K562 (cell line): ENCODE results near the gene LILRA6. TPM values are rescaled to one million over a fixed set of nuclear protein-coding genes. Genes with fewer than 3 reads are reported as not detected.

Experiments
- ATAC-seq: fragments of 200-7000 bp; cut with Tn5 transposase; 3 replicates; pipeline ENCODE4 v1.9.1; 2020; ENCODE audit warnings: moderate library complexity
- BruUV-seq: library from RNA; stranded (reverse); fragments of 400-500 nt; replicated peaks from 2 replicates; lab custom pipeline; 2021; lab: Mats Ljungman, UMichigan
- CTCF ChIA-PET: fragments of 300-600 bp; formaldehyde crosslinking; extraction: SDS; loops from one replicate; lab custom pipeline; 2021; ENCODE audit warnings: low intra/inter-chr PET ratio; lab: Yijun Ruan, JAX
- POLR2A ChIA-PET: fragments of 300-600, 350-650 bp; sonication (Branson Sonifier 250); formaldehyde crosslinking; extraction: SDS; loops from one replicate; lab custom pipeline; 2021; ENCODE audit warnings: antibody characterized with exemption, inconsistent platforms; lab: Yijun Ruan, JAX
- DNase-seq, 4 experiments: peaks; one replicate each; pipeline versions ENCODE4 v3.0.0 to v3.0.0-alpha.2; 2011 to 2018; ENCODE audit warnings: low spot score in 3 of 4, mixed read lengths in 3 of 4; ENCODE audit errors: extremely low read depth in 1 of 4
- FAIRE-seq: peaks from 2 replicates; lab custom pipeline; 2011; peaks lifted over from hg19 to GRCh38; lab: Jason Lieb, UNC
- H2AFZ ChIP-seq: 2 replicates; pipeline ENCODE4 v1.6.0; 2011; ENCODE audit warnings: low read depth, low read length, control low read depth, inconsistent platforms
- H3K27ac ChIP-seq: fragments of 200-600 bp; 3 replicates; pipeline ENCODE4 v1.8.0; 2011; ENCODE audit warnings: low read depth, mild to moderate bottlenecking, control low read depth, inconsistent platforms, low read length, moderate library complexity, mixed read lengths; ENCODE audit errors: extremely low read depth
- H3K27me3 ChIP-seq, 2 experiments: fragments of 300-600 bp in 1 of 2; 2 replicates in 1 of 2; 3 replicates in 1 of 2; pipeline versions ENCODE4 v1.6.0 to v1.8.0; 2011; ENCODE audit warnings: inconsistent platforms in 2 of 2, low read length in 2 of 2, mild to moderate bottlenecking in 1 of 2, mixed read lengths in 1 of 2, moderate library complexity in 1 of 2; ENCODE audit not compliant: control insufficient read depth in 2 of 2, insufficient read depth in 2 of 2
- H3K36me3 ChIP-seq: fragments of 300-600 bp; 3 replicates; pipeline ENCODE4 v1.8.0; 2011; ENCODE audit warnings: mild to moderate bottlenecking, low read length, inconsistent platforms; ENCODE audit not compliant: control insufficient read depth, insufficient read depth
- H3K4me1 ChIP-seq, 2 experiments: fragments of 200-600 bp in 1 of 2; replicated peaks in 1 of 2; 2 replicates in 1 of 2; 3 replicates in 1 of 2; pipeline versions ENCODE4 v1.5.1 to v1.8.0; 2011; ENCODE audit warnings: inconsistent platforms in 2 of 2, low read length in 2 of 2, mild to moderate bottlenecking in 1 of 2, mixed read lengths in 1 of 2, moderate library complexity in 1 of 2; ENCODE audit not compliant: control insufficient read depth in 2 of 2, insufficient read depth in 2 of 2
- H3K4me2 ChIP-seq: 2 replicates; pipeline ENCODE4 v1.6.1; 2011; ENCODE audit warnings: low read length, control low read depth, inconsistent platforms, mixed read lengths; ENCODE audit not compliant: insufficient read depth
- H3K4me3 ChIP-seq: fragments of 200-600 bp; sonication (generic), shearing (Covaris generic); 2 replicates; pipeline ENCODE4 v1.5.1; 2016; ENCODE audit warnings: control low read depth, inconsistent platforms
- H3K79me2 ChIP-seq: fragments of 200-600 bp; 3 replicates; pipeline ENCODE4 v1.8.0; 2011; ENCODE audit warnings: low read length, inconsistent platforms; ENCODE audit not compliant: control insufficient read depth, insufficient read depth
- H3K9ac ChIP-seq, 2 experiments: 2 replicates each; pipeline versions ENCODE4 v1.6.0 to v1.6.1; 2011; ENCODE audit warnings: low read depth in 2 of 2, low read length in 2 of 2, control low read depth in 1 of 2, inconsistent platforms in 1 of 2, mild to moderate bottlenecking in 1 of 2, mixed read lengths in 1 of 2; ENCODE audit not compliant: insufficient read depth in 1 of 2
- H3K9me1 ChIP-seq: one replicate; pipeline ENCODE4 v1.6.0; 2011; ENCODE audit warnings: inconsistent platforms, mild to moderate bottlenecking, low read length, moderate library complexity; ENCODE audit not compliant: control insufficient read depth, insufficient read depth
- H3K9me3 ChIP-seq: replicated peaks from 2 replicates; pipeline ENCODE4 v1.5.1; 2011; ENCODE audit warnings: low read depth, low read length, inconsistent platforms; ENCODE audit not compliant: control insufficient read depth, insufficient read depth
- H4K20me1 ChIP-seq: replicated peaks from 2 replicates; pipeline ENCODE4 v1.6.1; 2011; ENCODE audit warnings: low read length, inconsistent platforms, mixed read lengths; ENCODE audit not compliant: control insufficient read depth, insufficient read depth
- GATAD2A ChIP-seq: fragments of 450-650 bp; IDR thresholded peaks from 2 replicates; pipeline ENCODE4 v1.6.1; 2017
- HNRNPUL1 ChIP-seq: fragments of 200-400 bp; formaldehyde crosslinking; IDR thresholded peaks from 2 replicates; pipeline ENCODE4 v1.6.1; 2017; ENCODE audit warnings: low read length
- MEF2A ChIP-seq: IDR thresholded peaks from 2 replicates; pipeline ENCODE4 v1.6.1; 2011; ENCODE audit warnings: low read depth, mild to moderate bottlenecking, low read length, moderate library complexity; ENCODE audit not compliant: control insufficient read depth
- NR2C2 ChIP-seq, 2 experiments: fragments of 200-800 bp in 1 of 2; sonication (Bioruptor generic) in 1 of 2; sonication (generic) in 1 of 2; formaldehyde crosslinking in 1 of 2; IDR thresholded peaks; 2 replicates each; pipeline versions ENCODE4 v1.6.1 to v1.8.0; 2016 to 2022; ENCODE audit warnings: mild to moderate bottlenecking in 1 of 2, missing compliant biosample characterization in 1 of 2, missing genetic modification characterization in 1 of 2, missing genetic modification reagents in 1 of 2
- POLR2H ChIP-seq: IDR thresholded peaks from 2 replicates; pipeline ENCODE4 v1.6.1; 2016; ENCODE audit warnings: missing genetic modification characterization, low read depth, mild to moderate bottlenecking, control low read depth, missing compliant biosample characterization, moderate library complexity
- TEAD1 ChIP-seq, 2 experiments: fragments of 450-650 bp in 1 of 2; sonication (generic) in 1 of 2; formaldehyde crosslinking; IDR thresholded peaks; 2 replicates each; pipeline versions ENCODE4 v1.4.0 to v1.8.0; 2020 to 2022; ENCODE audit warnings: mild to moderate bottlenecking in 2 of 2, missing genetic modification reagents in 1 of 2
- ZFP91 ChIP-seq: sonication (generic); formaldehyde crosslinking; IDR thresholded peaks from 2 replicates; pipeline ENCODE4 v1.8.0; 2022; ENCODE audit warnings: mild to moderate bottlenecking, missing genetic modification reagents
- ZNF668 ChIP-seq: fragments of 250-450 bp; sonication (Bioruptor Pico); IDR thresholded peaks from 2 replicates; pipeline ENCODE4 v1.8.0; 2022; ENCODE audit warnings: mild to moderate bottlenecking, inconsistent platforms
- WGBS: fragments of 100-300 bp; shearing (Covaris generic); methylation state at CpG from one replicate; pipeline ENCODE4 v1.1.6; 2016; ENCODE audit warnings: low coverage, mixed read lengths; ENCODE audit not compliant: insufficient coverage; ENCODE audit errors: missing lambda C conversion rate; 5-methylcytosine and 5-hydroxymethylcytosine counted together
- in situ Hi-C: fragments of 300-500 bp; cut with MboI; formaldehyde crosslinking; loops from 4 replicates; pipeline ENCODE4 v1.15.0; 2018; ENCODE audit warnings: inconsistent platforms, mixed read lengths
- intact Hi-C: fragments of 100-400 bp; cut with micrococcal nuclease; formaldehyde crosslinking; loops from 2 replicates; pipeline ENCODE4 v1.14.2; 2022
- polyA plus RNA-seq, 8 experiments: library from polyadenylated mRNA; depleted of rRNA in 4 of 8; stranded (reverse) in 5 of 8; unstranded in 3 of 8; fragments of >200 nt; fragmentation: Nextera tagmentation in 2 of 8; fragmentation: Illumina TruSeq in 1 of 8; extraction: Ambion mirVana in 2 of 8; extraction: Trizol in 1 of 8; gene quantifications; 2 replicates each; pipeline versions ENCODE4 v1.2.1 to v1.2.3, GENCODE V29; 2011 to 2014; ENCODE audit warnings: inconsistent platforms in 1 of 8, missing spikeins in 1 of 8
- total RNA-seq, 7 experiments: library from RNA; depleted of rRNA in 6 of 7; stranded (reverse); fragments of >200 nt in 6 of 7; fragmentation: Illumina TruSeq in 2 of 7; extraction: Trizol in 2 of 7; gene quantifications; 2 replicates each; pipeline versions ENCODE4 v1.2.1 to v1.2.3, GENCODE V29; 2011 to 2021; ENCODE audit warnings: low replicate concordance in 1 of 7
- TF ChIP-seq, protein P1 (sequence below): fragments of 450-650 bp; IDR thresholded peaks from 2 replicates; pipeline ENCODE4 v1.6.1; 2016; ENCODE audit warnings: borderline replicate concordance
- TF ChIP-seq, protein P2 (sequence below): fragments of 450-650 bp; IDR thresholded peaks from 2 replicates; pipeline ENCODE4 v1.6.1; 2017; ENCODE audit warnings: antibody characterized with exemption, mild to moderate bottlenecking

Gene LILRA6
- total and polyA plus RNA-seq, 9 of the 15 experiments (the other 6 are each of a cell fraction or from before 2014, with no cell fraction given): 0.03 TPM; not detected in 8

GRCh38 chr19:54287456-54287855 lies 44.9 kb upstream of the LILRA6 start:
- BruUV-seq: no TSS peak
- CTCF ChIA-PET: no interaction called here

More at GRCh38 chr19:54287456-54287855, 44.9 kb upstream of the LILRA6 start:
- Histone ChIP-seq H2AFZ (no peak overlapping the region), H3K27ac (no peak overlapping the region), H3K4me3 (no peak overlapping the region), H3K79me2 (no peaks in the 10 kb centered on the region), H3K9me3 (no peaks in the 10 kb centered on the region), H3K27me3 (peaks cover 15 to 41% of the 10 kb centered on the region in 2 experiments; a peak in 4 of 5 replicates), H3K9ac (no peak overlapping the region), H3K36me3 (no peaks in the 10 kb centered on the region), H3K9me1 (no peaks in the 10 kb centered on the region), H4K20me1 (no peaks in the 10 kb centered on the region), H3K4me2 (no peak overlapping the region), H3K4me1 (no peaks in the 10 kb centered on the region)
- POLR2A ChIA-PET: no interaction called here
- TF ChIP-seq MEF2A (no peak), ZNF668 (CRISPR knock-in tag) (no peak), HNRNPUL1 (no peak), POLR2H (tag) (no peak), NR2C2 (CRISPR knock-in tag; IDR thresholded peaks at IDR 0.05) (no peak), NR2C2 (tag; IDR thresholded peaks at IDR 0.05) (no peak), ZFP91 (CRISPR knock-in tag) (no peak), TEAD1 (CRISPR knock-in tag; IDR thresholded peaks at IDR 0.05) (no peak), GATAD2A (no peak)
- TF ChIP-seq, protein P1, sequence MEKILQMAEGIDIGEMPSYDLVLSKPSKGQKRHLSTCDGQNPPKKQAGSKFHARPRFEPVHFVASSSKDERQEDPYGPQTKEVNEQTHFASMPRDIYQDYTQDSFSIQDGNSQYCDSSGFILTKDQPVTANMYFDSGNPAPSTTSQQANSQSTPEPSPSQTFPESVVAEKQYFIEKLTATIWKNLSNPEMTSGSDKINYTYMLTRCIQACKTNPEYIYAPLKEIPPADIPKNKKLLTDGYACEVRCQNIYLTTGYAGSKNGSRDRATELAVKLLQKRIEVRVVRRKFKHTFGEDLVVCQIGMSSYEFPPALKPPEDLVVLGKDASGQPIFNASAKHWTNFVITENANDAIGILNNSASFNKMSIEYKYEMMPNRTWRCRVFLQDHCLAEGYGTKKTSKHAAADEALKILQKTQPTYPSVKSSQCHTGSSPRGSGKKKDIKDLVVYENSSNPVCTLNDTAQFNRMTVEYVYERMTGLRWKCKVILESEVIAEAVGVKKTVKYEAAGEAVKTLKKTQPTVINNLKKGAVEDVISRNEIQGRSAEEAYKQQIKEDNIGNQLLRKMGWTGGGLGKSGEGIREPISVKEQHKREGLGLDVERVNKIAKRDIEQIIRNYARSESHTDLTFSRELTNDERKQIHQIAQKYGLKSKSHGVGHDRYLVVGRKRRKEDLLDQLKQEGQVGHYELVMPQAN: no peak
- TF ChIP-seq, protein P2, sequence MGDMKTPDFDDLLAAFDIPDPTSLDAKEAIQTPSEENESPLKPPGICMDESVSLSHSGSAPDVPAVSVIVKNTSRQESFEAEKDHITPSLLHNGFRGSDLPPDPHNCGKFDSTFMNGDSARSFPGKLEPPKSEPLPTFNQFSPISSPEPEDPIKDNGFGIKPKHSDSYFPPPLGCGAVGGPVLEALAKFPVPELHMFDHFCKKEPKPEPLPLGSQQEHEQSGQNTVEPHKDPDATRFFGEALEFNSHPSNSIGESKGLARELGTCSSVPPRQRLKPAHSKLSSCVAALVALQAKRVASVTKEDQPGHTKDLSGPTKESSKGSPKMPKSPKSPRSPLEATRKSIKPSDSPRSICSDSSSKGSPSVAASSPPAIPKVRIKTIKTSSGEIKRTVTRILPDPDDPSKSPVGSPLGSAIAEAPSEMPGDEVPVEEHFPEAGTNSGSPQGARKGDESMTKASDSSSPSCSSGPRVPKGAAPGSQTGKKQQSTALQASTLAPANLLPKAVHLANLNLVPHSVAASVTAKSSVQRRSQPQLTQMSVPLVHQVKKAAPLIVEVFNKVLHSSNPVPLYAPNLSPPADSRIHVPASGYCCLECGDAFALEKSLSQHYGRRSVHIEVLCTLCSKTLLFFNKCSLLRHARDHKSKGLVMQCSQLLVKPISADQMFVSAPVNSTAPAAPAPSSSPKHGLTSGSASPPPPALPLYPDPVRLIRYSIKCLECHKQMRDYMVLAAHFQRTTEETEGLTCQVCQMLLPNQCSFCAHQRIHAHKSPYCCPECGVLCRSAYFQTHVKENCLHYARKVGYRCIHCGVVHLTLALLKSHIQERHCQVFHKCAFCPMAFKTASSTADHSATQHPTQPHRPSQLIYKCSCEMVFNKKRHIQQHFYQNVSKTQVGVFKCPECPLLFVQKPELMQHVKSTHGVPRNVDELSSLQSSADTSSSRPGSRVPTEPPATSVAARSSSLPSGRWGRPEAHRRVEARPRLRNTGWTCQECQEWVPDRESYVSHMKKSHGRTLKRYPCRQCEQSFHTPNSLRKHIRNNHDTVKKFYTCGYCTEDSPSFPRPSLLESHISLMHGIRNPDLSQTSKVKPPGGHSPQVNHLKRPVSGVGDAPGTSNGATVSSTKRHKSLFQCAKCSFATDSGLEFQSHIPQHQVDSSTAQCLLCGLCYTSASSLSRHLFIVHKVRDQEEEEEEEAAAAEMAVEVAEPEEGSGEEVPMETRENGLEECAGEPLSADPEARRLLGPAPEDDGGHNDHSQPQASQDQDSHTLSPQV: no peak
- in situ Hi-C loops: no loop called here
- intact Hi-C loops: no loop called here
- FAIRE-seq: no peak
- no peak for ATAC-seq
- WGBS: 0% methylated on average over 4 of the region's 4 CpGs
- DNase-seq: no peak
